ENCODE results near the gene LAMTOR2.

DNA sequence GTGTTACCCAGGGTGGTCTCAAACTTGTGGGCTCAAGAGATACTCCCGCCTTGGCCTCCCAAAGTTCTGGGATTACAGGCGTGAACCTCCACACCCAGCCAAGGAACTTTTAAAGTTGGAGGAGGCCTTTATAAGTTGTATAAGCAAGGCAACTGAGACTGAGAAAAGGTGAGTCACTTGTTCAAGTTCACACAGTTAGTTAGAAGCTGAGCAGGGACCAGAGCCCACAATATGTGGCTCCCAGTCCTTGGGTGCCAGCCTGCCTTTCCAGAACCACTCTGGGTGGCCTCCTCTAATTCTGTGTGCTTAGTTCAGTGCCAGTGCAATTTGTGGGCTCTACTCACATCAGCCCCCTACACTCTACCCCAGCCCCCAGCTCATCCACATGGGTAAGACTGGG, 10.0 kb downstream of the LAMTOR2 start:
- TF ChIP-seq EP300 (IDR thresholded peaks at IDR 0.05) (no peak), POLR2A (IDR thresholded peaks at IDR 0.05) (no peak)
- TF ChIP-seq, protein P1, sequence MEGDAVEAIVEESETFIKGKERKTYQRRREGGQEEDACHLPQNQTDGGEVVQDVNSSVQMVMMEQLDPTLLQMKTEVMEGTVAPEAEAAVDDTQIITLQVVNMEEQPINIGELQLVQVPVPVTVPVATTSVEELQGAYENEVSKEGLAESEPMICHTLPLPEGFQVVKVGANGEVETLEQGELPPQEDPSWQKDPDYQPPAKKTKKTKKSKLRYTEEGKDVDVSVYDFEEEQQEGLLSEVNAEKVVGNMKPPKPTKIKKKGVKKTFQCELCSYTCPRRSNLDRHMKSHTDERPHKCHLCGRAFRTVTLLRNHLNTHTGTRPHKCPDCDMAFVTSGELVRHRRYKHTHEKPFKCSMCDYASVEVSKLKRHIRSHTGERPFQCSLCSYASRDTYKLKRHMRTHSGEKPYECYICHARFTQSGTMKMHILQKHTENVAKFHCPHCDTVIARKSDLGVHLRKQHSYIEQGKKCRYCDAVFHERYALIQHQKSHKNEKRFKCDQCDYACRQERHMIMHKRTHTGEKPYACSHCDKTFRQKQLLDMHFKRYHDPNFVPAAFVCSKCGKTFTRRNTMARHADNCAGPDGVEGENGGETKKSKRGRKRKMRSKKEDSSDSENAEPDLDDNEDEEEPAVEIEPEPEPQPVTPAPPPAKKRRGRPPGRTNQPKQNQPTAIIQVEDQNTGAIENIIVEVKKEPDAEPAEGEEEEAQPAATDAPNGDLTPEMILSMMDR (IDR thresholded peaks at IDR 0.05): no peak
